SK-N-SH treated with all-trans-retinoic acid at 6 μM for 48 hours (cell line): ENCODE measurements around the gene PRTFDC1.

Experiments
- ATAC-seq: fragments of 200-7000 bp; cut with Tn5 transposase; 3 replicates; pipeline ENCODE4 v1.9.1; 2020; ENCODE audit warnings: mild to moderate bottlenecking, moderate library complexity
- ARNTL ChIP-seq: fragments of 450-650 bp; formaldehyde crosslinking; IDR thresholded peaks from 2 replicates; pipeline ENCODE4 v1.5.0; 2020; ENCODE audit warnings: low read depth, mild to moderate bottlenecking, moderate library complexity, borderline replicate concordance
- BACH2 ChIP-seq: fragments of 250-450 bp; sonication (Bioruptor Pico); IDR thresholded peaks from 2 replicates; pipeline ENCODE4 v1.9.0; 2021; ENCODE audit warnings: mild to moderate bottlenecking, borderline replicate concordance
- CREB5 ChIP-seq: fragments of 250-450 bp; sonication (Bioruptor Pico); IDR thresholded peaks from 2 replicates; pipeline ENCODE4 v1.5.1; 2020; ENCODE audit warnings: low read depth, mild to moderate bottlenecking, moderate library complexity
- CSDC2 ChIP-seq: fragments of 250-450 bp; sonication (Bioruptor Pico); IDR thresholded peaks from 2 replicates; pipeline ENCODE4 v1.5.0; 2020; ENCODE audit warnings: mild to moderate bottlenecking, moderate library complexity
- ESRRG ChIP-seq: fragments of 250-450 bp; sonication (Bioruptor Pico); IDR thresholded peaks from 2 replicates; pipeline ENCODE4 v1.6.1; 2021; ENCODE audit warnings: mild to moderate bottlenecking
- GLIS3 ChIP-seq: fragments of 250-450 bp; sonication (Bioruptor Pico); IDR thresholded peaks from 2 replicates; pipeline ENCODE4 v1.5.0; 2020; ENCODE audit warnings: mild to moderate bottlenecking, moderate library complexity
- OSR1 ChIP-seq: fragments of 250-450 bp; sonication (Bioruptor Pico); IDR thresholded peaks from 2 replicates; pipeline ENCODE4 v1.8.0; 2022; ENCODE audit warnings: moderate library complexity, mild to moderate bottlenecking, inconsistent platforms
- PPARA ChIP-seq: fragments of 250-450 bp; sonication (Bioruptor Pico); IDR thresholded peaks from 2 replicates; pipeline ENCODE4 v1.5.0; 2020; ENCODE audit warnings: mild to moderate bottlenecking, borderline replicate concordance
- RARB ChIP-seq: fragments of 250-450 bp; sonication (Bioruptor Pico); IDR thresholded peaks from 2 replicates; pipeline ENCODE4 v1.8.0; 2021; ENCODE audit warnings: mild to moderate bottlenecking, moderate library complexity
- TCF4 ChIP-seq: fragments of 250-450 bp; sonication (Bioruptor Pico); IDR thresholded peaks from 2 replicates; pipeline ENCODE4 v1.8.0; 2021; ENCODE audit warnings: mild to moderate bottlenecking, moderate library complexity, borderline replicate concordance
- TOX ChIP-seq: fragments of 250-450 bp; sonication (Bioruptor Pico); IDR thresholded peaks from 2 replicates; pipeline ENCODE4 v1.8.0; 2021; ENCODE audit warnings: mild to moderate bottlenecking, moderate library complexity, borderline replicate concordance
- ZFP3 ChIP-seq: fragments of 250-450 bp; sonication (Bioruptor Pico); IDR thresholded peaks from 2 replicates; pipeline ENCODE4 v1.5.0; 2020; ENCODE audit warnings: mild to moderate bottlenecking, moderate library complexity
- ZFP30 ChIP-seq: fragments of 450-650 bp; formaldehyde crosslinking; IDR thresholded peaks from 2 replicates; pipeline ENCODE4 v1.5.0; 2022; ENCODE audit warnings: mild to moderate bottlenecking, moderate library complexity
- ZNF565 ChIP-seq: fragments of 450-650 bp; formaldehyde crosslinking; conservative IDR thresholded peaks from 2 replicates; pipeline ENCODE4 v1.5.0; 2020; ENCODE audit warnings: low read depth, mild to moderate bottlenecking, moderate library complexity
- ZNF70 ChIP-seq: fragments of 450-650 bp; formaldehyde crosslinking; IDR thresholded peaks from 2 replicates; pipeline ENCODE4 v1.5.0; 2020; ENCODE audit warnings: mild to moderate bottlenecking, moderate library complexity
- ZNF8 ChIP-seq: fragments of 450-650 bp; formaldehyde crosslinking; IDR thresholded peaks from 2 replicates; pipeline ENCODE4 v1.5.0; 2020; ENCODE audit warnings: mild to moderate bottlenecking, moderate library complexity
- TF ChIP-seq, protein P1 (sequence below): fragments of 250-450 bp; sonication (Bioruptor Pico); IDR thresholded peaks from 2 replicates; pipeline ENCODE4 v1.8.0; 2020; ENCODE audit warnings: mild to moderate bottlenecking, moderate library complexity, borderline replicate concordance
- TF ChIP-seq, protein P2 (sequence below): fragments of 250-450 bp; sonication (Bioruptor Pico); IDR thresholded peaks from 2 replicates; pipeline ENCODE4 v1.5.1; 2021; ENCODE audit warnings: mild to moderate bottlenecking, moderate library complexity
- TF ChIP-seq, protein P3 (sequence below): fragments of 250-450 bp; sonication (Bioruptor Pico); IDR thresholded peaks from 2 replicates; pipeline ENCODE4 v1.8.0; 2021; ENCODE audit warnings: low read depth, mild to moderate bottlenecking, moderate library complexity, borderline replicate concordance
- TF ChIP-seq, protein P4 (sequence below): fragments of 250-450 bp; sonication (Bioruptor Pico); IDR thresholded peaks from 2 replicates; pipeline ENCODE4 v1.5.0; 2020; ENCODE audit warnings: mild to moderate bottlenecking, moderate library complexity

PRTFDC1 gene

DNA sequence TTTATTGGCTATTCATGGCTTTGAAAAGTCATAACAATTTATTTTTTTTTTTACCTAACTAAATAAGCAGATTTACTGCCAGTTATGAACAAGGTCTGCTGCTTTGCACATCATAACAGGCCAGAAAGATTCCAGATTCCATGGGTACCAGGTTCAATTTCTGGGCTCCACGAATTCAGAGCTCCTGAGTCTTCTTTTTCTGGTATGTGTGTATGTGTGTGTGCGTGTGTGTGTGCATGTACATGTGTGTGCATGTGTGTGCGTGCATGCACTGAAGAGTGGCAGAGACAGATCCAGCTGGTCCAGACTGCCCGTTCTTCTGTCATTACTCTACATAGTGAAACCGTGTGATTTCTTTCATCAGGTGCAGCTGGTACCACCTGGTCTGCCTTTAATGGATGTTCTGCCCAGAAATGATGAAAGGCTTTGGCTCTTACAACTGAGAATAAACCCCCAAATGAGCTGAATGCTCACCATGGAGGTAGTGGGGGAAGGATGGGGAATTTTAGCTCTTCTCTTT is 14.6 kb upstream of the PRTFDC1 start:
- TF ChIP-seq ZNF565 (no peak), ZNF8 (no peak), ZNF70 (no peak), ZFP3 (CRISPR knock-in tag) (no peak), OSR1 (CRISPR knock-in tag) (no peak), BACH2 (CRISPR knock-in tag) (no peak), RARB (CRISPR knock-in tag) (no peak), PPARA (CRISPR knock-in tag) (no peak), ESRRG (CRISPR knock-in tag) (no peak), TOX (CRISPR knock-in tag) (no peak), GLIS3 (CRISPR knock-in tag) (no peak), ZFP30 (no peak)
- TF ChIP-seq, protein P1, sequence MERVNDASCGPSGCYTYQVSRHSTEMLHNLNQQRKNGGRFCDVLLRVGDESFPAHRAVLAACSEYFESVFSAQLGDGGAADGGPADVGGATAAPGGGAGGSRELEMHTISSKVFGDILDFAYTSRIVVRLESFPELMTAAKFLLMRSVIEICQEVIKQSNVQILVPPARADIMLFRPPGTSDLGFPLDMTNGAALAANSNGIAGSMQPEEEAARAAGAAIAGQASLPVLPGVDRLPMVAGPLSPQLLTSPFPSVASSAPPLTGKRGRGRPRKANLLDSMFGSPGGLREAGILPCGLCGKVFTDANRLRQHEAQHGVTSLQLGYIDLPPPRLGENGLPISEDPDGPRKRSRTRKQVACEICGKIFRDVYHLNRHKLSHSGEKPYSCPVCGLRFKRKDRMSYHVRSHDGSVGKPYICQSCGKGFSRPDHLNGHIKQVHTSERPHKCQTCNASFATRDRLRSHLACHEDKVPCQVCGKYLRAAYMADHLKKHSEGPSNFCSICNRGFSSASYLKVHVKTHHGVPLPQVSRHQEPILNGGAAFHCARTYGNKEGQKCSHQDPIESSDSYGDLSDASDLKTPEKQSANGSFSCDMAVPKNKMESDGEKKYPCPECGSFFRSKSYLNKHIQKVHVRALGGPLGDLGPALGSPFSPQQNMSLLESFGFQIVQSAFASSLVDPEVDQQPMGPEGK (CRISPR knock-in tag) = no peak
- TF ChIP-seq, protein P2, sequence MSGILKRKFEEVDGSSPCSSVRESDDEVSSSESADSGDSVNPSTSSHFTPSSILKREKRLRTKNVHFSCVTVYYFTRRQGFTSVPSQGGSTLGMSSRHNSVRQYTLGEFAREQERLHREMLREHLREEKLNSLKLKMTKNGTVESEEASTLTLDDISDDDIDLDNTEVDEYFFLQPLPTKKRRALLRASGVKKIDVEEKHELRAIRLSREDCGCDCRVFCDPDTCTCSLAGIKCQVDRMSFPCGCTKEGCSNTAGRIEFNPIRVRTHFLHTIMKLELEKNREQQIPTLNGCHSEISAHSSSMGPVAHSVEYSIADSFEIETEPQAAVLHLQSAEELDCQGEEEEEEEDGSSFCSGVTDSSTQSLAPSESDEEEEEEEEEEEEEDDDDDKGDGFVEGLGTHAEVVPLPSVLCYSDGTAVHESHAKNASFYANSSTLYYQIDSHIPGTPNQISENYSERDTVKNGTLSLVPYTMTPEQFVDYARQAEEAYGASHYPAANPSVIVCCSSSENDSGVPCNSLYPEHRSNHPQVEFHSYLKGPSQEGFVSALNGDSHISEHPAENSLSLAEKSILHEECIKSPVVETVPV (CRISPR knock-in tag) = no peak
- TF ChIP-seq, protein P3, sequence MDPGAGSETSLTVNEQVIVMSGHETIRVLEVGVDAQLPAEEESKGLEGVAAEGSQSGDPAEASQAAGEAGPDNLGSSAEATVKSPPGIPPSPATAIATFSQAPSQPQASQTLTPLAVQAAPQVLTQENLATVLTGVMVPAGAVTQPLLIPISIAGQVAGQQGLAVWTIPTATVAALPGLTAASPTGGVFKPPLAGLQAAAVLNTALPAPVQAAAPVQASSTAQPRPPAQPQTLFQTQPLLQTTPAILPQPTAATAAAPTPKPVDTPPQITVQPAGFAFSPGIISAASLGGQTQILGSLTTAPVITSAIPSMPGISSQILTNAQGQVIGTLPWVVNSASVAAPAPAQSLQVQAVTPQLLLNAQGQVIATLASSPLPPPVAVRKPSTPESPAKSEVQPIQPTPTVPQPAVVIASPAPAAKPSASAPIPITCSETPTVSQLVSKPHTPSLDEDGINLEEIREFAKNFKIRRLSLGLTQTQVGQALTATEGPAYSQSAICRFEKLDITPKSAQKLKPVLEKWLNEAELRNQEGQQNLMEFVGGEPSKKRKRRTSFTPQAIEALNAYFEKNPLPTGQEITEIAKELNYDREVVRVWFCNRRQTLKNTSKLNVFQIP (CRISPR knock-in tag) = no peak
- TF ChIP-seq, protein P4, sequence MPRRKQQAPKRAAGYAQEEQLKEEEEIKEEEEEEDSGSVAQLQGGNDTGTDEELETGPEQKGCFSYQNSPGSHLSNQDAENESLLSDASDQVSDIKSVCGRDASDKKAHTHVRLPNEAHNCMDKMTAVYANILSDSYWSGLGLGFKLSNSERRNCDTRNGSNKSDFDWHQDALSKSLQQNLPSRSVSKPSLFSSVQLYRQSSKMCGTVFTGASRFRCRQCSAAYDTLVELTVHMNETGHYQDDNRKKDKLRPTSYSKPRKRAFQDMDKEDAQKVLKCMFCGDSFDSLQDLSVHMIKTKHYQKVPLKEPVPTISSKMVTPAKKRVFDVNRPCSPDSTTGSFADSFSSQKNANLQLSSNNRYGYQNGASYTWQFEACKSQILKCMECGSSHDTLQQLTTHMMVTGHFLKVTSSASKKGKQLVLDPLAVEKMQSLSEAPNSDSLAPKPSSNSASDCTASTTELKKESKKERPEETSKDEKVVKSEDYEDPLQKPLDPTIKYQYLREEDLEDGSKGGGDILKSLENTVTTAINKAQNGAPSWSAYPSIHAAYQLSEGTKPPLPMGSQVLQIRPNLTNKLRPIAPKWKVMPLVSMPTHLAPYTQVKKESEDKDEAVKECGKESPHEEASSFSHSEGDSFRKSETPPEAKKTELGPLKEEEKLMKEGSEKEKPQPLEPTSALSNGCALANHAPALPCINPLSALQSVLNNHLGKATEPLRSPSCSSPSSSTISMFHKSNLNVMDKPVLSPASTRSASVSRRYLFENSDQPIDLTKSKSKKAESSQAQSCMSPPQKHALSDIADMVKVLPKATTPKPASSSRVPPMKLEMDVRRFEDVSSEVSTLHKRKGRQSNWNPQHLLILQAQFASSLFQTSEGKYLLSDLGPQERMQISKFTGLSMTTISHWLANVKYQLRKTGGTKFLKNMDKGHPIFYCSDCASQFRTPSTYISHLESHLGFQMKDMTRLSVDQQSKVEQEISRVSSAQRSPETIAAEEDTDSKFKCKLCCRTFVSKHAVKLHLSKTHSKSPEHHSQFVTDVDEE (CRISPR knock-in tag) = no peak
- ATAC-seq = no peak

- TF ChIP-seq ZFP3 (CRISPR knock-in tag) (no peak), TOX (CRISPR knock-in tag) (no peak), RARB (CRISPR knock-in tag) (no peak), ZNF70 (no peak), TCF4 (no peak), ARNTL (no peak), ZFP30 (no peak), PPARA (CRISPR knock-in tag) (no peak), GLIS3 (CRISPR knock-in tag) (no peak), CSDC2 (no peak), BACH2 (CRISPR knock-in tag) (no peak), ZNF8 (no peak), OSR1 (CRISPR knock-in tag) (no peak), ZNF565 (no peak), CREB5 (CRISPR knock-in tag) (no peak)
- TF ChIP-seq, protein P1 (CRISPR knock-in tag) = no peak
- TF ChIP-seq, protein P4 (CRISPR knock-in tag) = no peak
- TF ChIP-seq, protein P3 (CRISPR knock-in tag) = no peak
- TF ChIP-seq, all 23 proteins: peak for 0
- ATAC-seq = no peak
These were observed 12.6 kb upstream of the PRTFDC1 start for GRCh38 chr10:24965051-24965450.
